Hepatocyte (in vitro differentiated cells): Measurements from ENCODE around the gene SHANK1.
"Not testable (repeated sequence)": the region's sequence is repeated elsewhere in the genome, so short reads cannot be mapped to it uniquely, and the experiment has no call there.

Experiments
- CTCF ChIP-seq: fragments of 200-600 bp; sonication (generic); IDR thresholded peaks from 2 replicates; pipeline ENCODE4 v1.5.1; 2016; ENCODE audit warnings: antibody characterized with exemption, mild to moderate bottlenecking; ENCODE audit not compliant: poor library complexity
- EZH2 ChIP-seq: fragments of 200-600 bp; sonication (generic); IDR thresholded peaks from 2 replicates; pipeline ENCODE4 v1.6.1; 2016; ENCODE audit warnings: antibody characterized with exemption, mild to moderate bottlenecking, borderline replicate concordance

GRCh38 chr19:50618379-50618778 is 101.2 kb downstream of the SHANK1 start:
- not testable (repeated sequence) for TF ChIP-seq CTCF, EZH2
